H1 (cell line): Measurements from ENCODE around the gene MBNL3. TPM values are rescaled to one million over a fixed set of nuclear protein-coding genes. Genes with fewer than 3 reads are reported as not detected.

Experiments used
- ATF2 ChIP-seq: IDR thresholded peaks from 2 replicates; pipeline ENCODE4 v1.6.1; 2012; ENCODE audit warnings: low read length, inconsistent platforms
- polyA plus RNA-seq, 7 experiments: library from polyadenylated mRNA; depleted of rRNA in 3 of 7; stranded (reverse) in 5 of 7; unstranded in 2 of 7; fragments of >200 nt in 5 of 7; fragments of 200-250 nt in 2 of 7; gene quantifications; 1 replicate in 5 of 7; 2 replicates in 1 of 7; 4 replicates in 1 of 7; pipeline versions ENCODE4 v1.2.1 to v1.2.3, GENCODE V29; 2011 to 2013; ENCODE audit warnings: missing spikeins in 2 of 7, mixed read lengths in 2 of 7
- total RNA-seq: library from RNA; stranded (reverse); fragmentation: NEBNext Ultra II Directional; extraction: Animal tissue kit (Norgen Biotek cat#: 25700); gene quantifications from 2 replicates; pipeline ENCODE4 v1.2.1, GENCODE V29; 2021

The MBNL3 gene
- total and polyA plus RNA-seq, 2 of the 8 experiments (the other 6 are each of a cell fraction or from before 2014, with no cell fraction given): 3.5 to 4.3 TPM

- no peak for TF ChIP-seq ATF2
Observed at GRCh38 chrX:132393085-132393484, 95.8 kb downstream of the MBNL3 start (continued).
